CD4-positive, alpha-beta T cell treated with Interferon gamma for 1 hour (primary cell): Measurements from ENCODE around the gene TAOK2.

Experiments used
- DNase-seq: peaks from one replicate; pipeline ENCODE4 v3.0.0-alpha.2; 2020

TAOK2 gene

GRCh38 chr16:29963021-29963743, 10.5 kb upstream of the TAOK2 start:
- DNase-seq, result no peak

DNA sequence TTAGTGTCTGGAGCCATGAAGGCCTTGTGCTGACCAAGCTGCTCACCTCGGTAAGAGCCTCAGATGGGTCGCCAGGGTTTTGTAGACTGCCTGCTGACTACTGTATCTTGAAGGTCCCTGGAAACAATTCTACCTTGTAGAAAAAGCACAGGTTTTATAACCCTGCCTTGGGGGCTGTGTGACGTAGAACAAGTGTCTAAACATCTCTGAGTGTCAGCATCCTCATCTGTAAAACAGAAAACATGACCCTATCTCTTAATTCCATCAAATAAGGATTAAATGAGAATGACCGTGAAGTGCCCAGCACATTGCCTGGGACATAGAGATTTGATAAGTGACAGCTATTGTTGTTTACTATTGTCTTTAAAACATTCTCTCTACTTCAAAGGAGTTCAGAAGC, 5.5 kb upstream of the TAOK2 start:
- no peak for DNase-seq

- no peak for DNase-seq
Observed at GRCh38 chr16:29971304-29971703, 2.4 kb upstream of the TAOK2 start.

DNA sequence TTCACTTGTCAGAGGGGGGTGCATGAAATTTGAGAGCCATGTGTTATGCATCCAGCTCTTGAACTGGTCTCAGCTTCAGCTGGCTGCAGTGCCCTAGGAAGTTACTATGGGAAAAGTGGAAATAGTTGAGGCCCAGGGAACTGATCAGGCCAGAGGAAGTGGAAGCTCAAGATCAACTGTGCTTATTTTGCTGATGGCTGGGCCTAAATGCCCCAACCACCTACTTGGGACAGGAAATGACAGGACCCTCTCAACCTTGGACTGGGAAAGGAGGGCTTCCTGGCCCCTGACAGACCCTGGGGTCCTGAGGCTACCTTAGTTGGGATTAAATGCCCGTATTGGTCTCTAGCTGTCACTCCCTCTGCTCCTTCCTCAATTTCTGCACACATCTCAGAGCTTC, 1.2 kb upstream of the TAOK2 start:
- DNase-seq, result no peak

DNA sequence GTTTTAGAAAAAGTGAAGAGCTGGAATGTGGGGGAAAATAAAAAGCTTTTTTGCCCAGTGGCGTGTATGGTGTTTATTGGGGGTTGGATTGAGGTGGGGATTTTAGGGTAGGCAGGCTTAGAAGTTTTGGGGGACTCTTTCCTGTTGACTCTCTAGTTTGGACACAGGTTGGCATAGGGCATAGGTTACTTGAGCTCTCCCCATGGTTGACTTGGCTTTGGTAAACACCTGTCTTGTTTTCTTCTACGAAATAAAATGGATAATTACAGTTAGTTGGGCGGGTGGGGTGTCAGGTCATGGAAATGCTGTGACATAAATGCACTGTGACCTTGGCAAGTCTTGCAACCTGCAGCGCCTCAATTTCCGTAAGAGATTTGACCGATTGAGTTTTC, 680 bp upstream of the TAOK2 start:
- no peak for DNase-seq

GRCh38 chr16:29974291-29975133, 844 bp downstream of the TAOK2 start:
- DNase-seq, result peak; percentile 45

DNA sequence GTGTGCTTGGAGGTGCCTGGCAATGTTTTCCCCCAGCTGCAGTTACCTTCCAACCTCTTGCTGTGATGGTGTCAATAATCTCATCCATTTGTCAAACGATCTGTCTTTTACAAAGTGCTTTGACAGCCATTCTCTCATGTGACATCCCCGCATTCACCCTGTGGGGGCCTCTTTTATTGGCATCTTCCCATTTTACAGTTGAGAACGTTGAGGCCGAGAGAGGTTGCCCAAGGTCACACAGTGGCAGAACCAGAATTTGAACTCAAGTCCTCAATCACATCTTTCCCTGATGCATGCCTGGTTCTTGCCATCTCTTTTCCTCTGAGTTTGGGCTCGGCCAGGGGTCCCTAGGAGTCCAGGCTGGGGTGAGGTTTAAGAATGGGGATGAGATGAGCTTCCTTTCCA, 1.5 kb downstream of the TAOK2 start:
- no peak for DNase-seq

DNA sequence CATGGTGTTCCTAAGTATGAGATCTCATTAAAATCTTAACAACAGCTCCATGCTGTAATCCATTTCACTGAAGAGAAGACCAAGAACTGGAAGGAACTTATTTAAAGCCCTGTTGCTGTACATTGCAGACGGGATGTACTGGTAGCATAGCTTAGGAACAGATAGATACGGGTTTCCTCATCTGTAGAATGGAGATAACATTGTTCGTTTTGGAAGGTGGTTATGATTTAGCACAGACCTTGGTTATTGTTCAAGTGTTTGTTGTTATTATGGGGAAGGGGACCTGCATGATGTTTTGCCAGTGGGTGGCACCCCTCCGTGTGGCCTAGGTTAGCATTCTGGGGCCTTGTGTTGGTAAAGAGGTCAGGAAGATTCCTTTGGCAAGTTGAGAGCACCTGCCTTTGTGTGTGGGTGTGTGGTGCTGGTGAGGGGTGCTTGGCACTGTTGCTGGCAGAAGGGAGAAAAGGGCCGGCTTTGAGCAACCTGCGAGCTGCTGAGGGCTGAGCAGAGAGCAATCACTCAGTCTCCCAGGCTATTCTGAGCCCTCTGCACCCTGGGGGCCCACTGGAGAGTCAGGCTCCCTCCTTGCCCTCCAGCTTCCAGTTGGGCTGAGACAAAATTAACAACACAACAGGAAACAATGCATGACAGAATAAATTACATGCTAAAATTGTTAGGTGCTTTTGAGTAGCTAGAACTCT, 2.3 kb downstream of the TAOK2 start:
- DNase-seq, result no peak

DNA sequence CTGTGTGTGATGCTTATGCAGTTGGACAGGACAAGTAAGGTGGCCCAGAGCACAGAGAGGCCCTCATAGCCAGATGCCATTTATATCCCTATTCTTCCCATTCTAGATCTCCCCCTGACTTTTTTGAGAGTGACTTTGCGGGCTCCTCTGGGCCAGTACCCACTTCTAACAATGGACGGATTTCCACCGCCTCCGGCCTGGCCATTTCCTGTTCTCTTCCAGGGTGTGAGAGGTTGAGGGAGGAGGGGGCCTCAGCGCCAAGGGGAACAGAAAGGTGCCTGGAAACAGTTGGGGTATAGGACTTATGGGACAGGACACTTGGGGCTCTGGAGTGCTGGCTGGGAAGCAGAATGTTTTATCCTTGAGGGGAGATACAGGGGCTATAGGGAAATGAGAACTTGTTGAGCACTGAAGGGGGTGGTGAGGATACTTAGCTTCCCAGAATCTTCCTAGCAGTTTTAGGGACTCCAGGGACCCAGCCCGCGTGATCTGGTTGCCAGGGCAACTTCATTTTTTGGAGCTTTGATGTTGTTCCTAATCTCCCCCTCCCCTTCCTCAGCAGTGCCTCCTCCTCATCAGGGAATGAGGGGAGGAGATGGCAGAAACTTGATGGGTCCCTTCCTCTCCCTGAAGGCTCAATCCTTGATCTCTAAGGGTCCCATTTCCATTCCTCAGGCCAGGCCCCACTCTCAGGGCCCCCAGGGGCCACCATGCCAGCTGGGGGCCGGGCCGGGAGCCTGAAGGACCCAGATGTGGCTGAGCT, 3.6 kb downstream of the TAOK2 start:
- DNase-seq, result no peak

GRCh38 chr16:29978081-29978480, 4.4 kb downstream of the TAOK2 start:
- DNase-seq, result no peak

- DNase-seq, result no peak
Observed at GRCh38 chr16:29978564-29979270, 5.0 kb downstream of the TAOK2 start.

GRCh38 chr16:29982560-29983419, 9.1 kb downstream of the TAOK2 start:
- no peak for DNase-seq

- no peak for DNase-seq
Observed at GRCh38 chr16:29983420-29984136, 9.9 kb downstream of the TAOK2 start.

DNA sequence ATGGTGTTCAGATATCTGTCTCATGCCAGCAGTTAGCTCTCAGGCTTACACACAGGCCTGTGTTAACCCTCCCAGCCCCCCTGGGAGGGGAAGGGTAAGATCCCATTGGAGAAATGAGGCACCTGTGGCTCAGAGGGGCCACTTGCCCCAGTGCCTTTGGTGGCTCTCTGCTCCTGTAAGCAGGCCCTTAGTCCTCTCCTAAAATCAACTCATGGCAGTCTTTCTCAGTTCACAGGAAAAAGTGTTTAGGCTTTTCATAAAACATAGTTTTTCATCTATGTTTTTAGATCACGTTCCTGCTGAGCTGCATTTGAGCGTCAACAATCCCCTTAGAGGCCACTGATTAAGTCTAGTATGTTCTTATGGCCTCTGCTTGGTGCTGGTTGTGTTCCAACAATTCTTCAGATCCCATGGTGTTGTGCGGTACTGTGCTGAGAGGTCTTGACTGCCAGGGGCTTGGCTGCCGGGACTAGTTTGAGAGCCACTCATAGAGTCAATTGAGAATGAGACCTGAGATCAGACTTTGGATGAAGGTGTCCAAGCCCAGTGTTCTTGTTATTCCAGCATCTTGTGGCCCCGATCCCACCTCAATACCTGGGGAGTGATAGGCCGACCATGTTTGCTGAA, 10.6 kb downstream of the TAOK2 start:
- no peak for DNase-seq

- DNase-seq, result no peak
Observed at GRCh38 chr16:29984764-29985147, 11.1 kb downstream of the TAOK2 start.

GRCh38 chr16:29985271-29985811, 11.7 kb downstream of the TAOK2 start:
- no peak for DNase-seq

DNA sequence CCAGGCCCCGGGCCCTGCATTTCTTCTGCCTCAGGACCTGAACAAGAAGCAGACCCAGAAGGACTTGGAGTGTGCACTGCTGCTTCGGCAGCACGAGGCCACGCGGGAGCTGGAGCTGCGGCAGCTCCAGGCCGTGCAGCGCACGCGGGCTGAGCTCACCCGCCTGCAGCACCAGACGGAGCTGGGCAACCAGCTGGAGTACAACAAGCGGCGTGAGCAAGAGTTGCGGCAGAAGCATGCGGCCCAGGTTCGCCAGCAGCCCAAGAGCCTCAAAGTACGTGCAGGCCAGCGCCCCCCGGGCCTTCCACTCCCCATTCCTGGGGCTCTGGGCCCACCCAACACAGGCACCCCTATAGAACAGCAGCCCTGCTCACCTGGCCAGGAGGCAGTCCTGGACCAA, 12.6 kb downstream of the TAOK2 start:
- no peak for DNase-seq

- no peak for DNase-seq
Observed at GRCh38 chr16:29986931-29987330, 13.3 kb downstream of the TAOK2 start.

- no peak for DNase-seq
Observed at GRCh38 chr16:29987371-29988085, 13.9 kb downstream of the TAOK2 start.
